H9 (cell line): ENCODE results near the gene AMER2. TPM values are rescaled to one million over a fixed set of nuclear protein-coding genes. Genes with fewer than 3 reads are reported as not detected.

ENCODE experiments used
- DNase-seq: peaks from one replicate; pipeline ENCODE4 v3.0.0-alpha.2; 2017
- H2AFZ ChIP-seq: one replicate; pipeline ENCODE4 v1.6.1; 2013; ENCODE audit warnings: mild to moderate bottlenecking, low read length, control low read depth, moderate library complexity
- H2AK5ac ChIP-seq: 2 replicates; pipeline ENCODE4 v1.6.1; 2013; ENCODE audit warnings: low read length, control low read depth, mixed read lengths; ENCODE audit not compliant: insufficient read length
- H2BK120ac ChIP-seq: one replicate; pipeline ENCODE4 v1.6.1; 2013; ENCODE audit warnings: low read depth, mild to moderate bottlenecking, low read length, control low read depth, inconsistent platforms; ENCODE audit not compliant: poor library complexity, severe bottlenecking
- H2BK12ac ChIP-seq: 2 replicates; pipeline ENCODE4 v1.6.1; 2013; ENCODE audit warnings: low read length, control low read depth, mixed read lengths, low read depth; ENCODE audit not compliant: insufficient read length
- H2BK15ac ChIP-seq: 2 replicates; pipeline ENCODE4 v1.6.1; 2013; ENCODE audit warnings: low read depth, low read length, control low read depth
- H2BK20ac ChIP-seq: one replicate; pipeline ENCODE4 v1.6.1; 2013; ENCODE audit warnings: low read depth, mild to moderate bottlenecking, low read length, control low read depth, inconsistent platforms; ENCODE audit not compliant: poor library complexity, severe bottlenecking
- H2BK5ac ChIP-seq: 2 replicates; pipeline ENCODE4 v1.6.1; 2013; ENCODE audit warnings: low read length, control low read depth, mixed read lengths; ENCODE audit not compliant: insufficient read length
- H3K14ac ChIP-seq: 2 replicates; pipeline ENCODE4 v1.6.1; 2013; ENCODE audit warnings: low read length, control low read depth; ENCODE audit not compliant: insufficient read depth
- H3K18ac ChIP-seq: 2 replicates; pipeline ENCODE4 v1.6.1; 2013; ENCODE audit warnings: low read depth, mild to moderate bottlenecking, mixed read lengths, low read length, control low read depth; ENCODE audit not compliant: insufficient read length
- H3K23ac ChIP-seq: 2 replicates; pipeline ENCODE4 v1.6.1; 2013; ENCODE audit warnings: low read length, control low read depth, mixed read lengths, low read depth; ENCODE audit not compliant: insufficient read length
- H3K23me2 ChIP-seq: 2 replicates; pipeline ENCODE4 v1.6.1; 2013; ENCODE audit warnings: low read depth, mild to moderate bottlenecking, mixed read lengths, low read length, control low read depth; ENCODE audit not compliant: insufficient read length, poor library complexity, severe bottlenecking
- H3K27ac ChIP-seq: 2 replicates; pipeline ENCODE4 v1.5.1; 2013; ENCODE audit warnings: low read length, control low read depth, mixed read lengths, low read depth; ENCODE audit not compliant: insufficient read length
- H3K27me3 ChIP-seq: 2 replicates; pipeline ENCODE4 v1.6.1; 2013; ENCODE audit warnings: low read length, control low read depth, inconsistent platforms; ENCODE audit not compliant: insufficient read depth
- H3K4ac ChIP-seq: 2 replicates; pipeline ENCODE4 v1.6.1; 2013; ENCODE audit warnings: low read depth, mild to moderate bottlenecking, control low read depth, inconsistent platforms, low read length, moderate library complexity
- H3K4me1 ChIP-seq: 2 replicates; pipeline ENCODE4 v1.6.1; 2013; ENCODE audit warnings: low read length, control low read depth, inconsistent platforms; ENCODE audit not compliant: insufficient read depth
- H3K4me2 ChIP-seq: 2 replicates; pipeline ENCODE4 v1.6.1; 2013; ENCODE audit warnings: low read length, control low read depth, mixed read lengths; ENCODE audit not compliant: insufficient read length, insufficient read depth
- H3K56ac ChIP-seq: 2 replicates; pipeline ENCODE4 v1.6.1; 2013; ENCODE audit warnings: low read depth, mild to moderate bottlenecking, mixed read lengths, low read length, control low read depth; ENCODE audit not compliant: insufficient read length
- H3K79me1 ChIP-seq: 2 replicates; pipeline ENCODE4 v1.6.1; 2013; ENCODE audit warnings: low read depth, mild to moderate bottlenecking, moderate library complexity, low read length, control low read depth, inconsistent platforms; ENCODE audit not compliant: insufficient read depth, poor library complexity, severe bottlenecking
- H3K79me2 ChIP-seq: 2 replicates; pipeline ENCODE4 v1.6.1; 2013; ENCODE audit warnings: low read length, control low read depth, inconsistent platforms; ENCODE audit not compliant: insufficient read depth
- H3K9ac ChIP-seq: 2 replicates; pipeline ENCODE4 v1.6.1; 2013; ENCODE audit warnings: low read length, control low read depth, mixed read lengths; ENCODE audit not compliant: insufficient read length; ENCODE audit errors: extremely low read depth
- H3K9me3 ChIP-seq: one replicate; pipeline ENCODE4 v1.6.1; 2013; ENCODE audit warnings: low read depth, low read length, inconsistent platforms; ENCODE audit not compliant: control insufficient read depth
- H3T11ph ChIP-seq: one replicate; pipeline ENCODE4 v1.6.1; 2013; ENCODE audit warnings: mild to moderate bottlenecking, low read length, control low read depth, inconsistent platforms
- H4K20me1 ChIP-seq: one replicate; pipeline ENCODE4 v1.6.1; 2013; ENCODE audit not compliant: control insufficient read depth, insufficient read length, insufficient read depth
- H4K5ac ChIP-seq: 2 replicates; pipeline ENCODE4 v1.6.1; 2013; ENCODE audit warnings: low read depth, mild to moderate bottlenecking, mixed read lengths, low read length, control low read depth; ENCODE audit not compliant: insufficient read length
- H4K8ac ChIP-seq: replicated peaks from 2 replicates; pipeline ENCODE4 v1.6.1; 2013; ENCODE audit warnings: low read length, control low read depth, mixed read lengths, low read depth; ENCODE audit not compliant: insufficient read length
- H4K91ac ChIP-seq: 2 replicates; pipeline ENCODE4 v1.6.1; 2013; ENCODE audit warnings: low read depth, mild to moderate bottlenecking, moderate library complexity, mixed read lengths, low read length, control low read depth; ENCODE audit not compliant: insufficient read length
- H3K27ac Mint-ChIP-seq, 3 experiments: 2 replicates in 2 of 3; 3 replicates in 1 of 3; pipeline ENCODE4 v1.8.0; 2020 to 2021; ENCODE audit warnings: mixed read lengths in 3 of 3, mild to moderate bottlenecking in 1 of 3, moderate library complexity in 1 of 3
- H3K27me3 Mint-ChIP-seq: 2 replicates; pipeline ENCODE4 v1.8.0; 2021; ENCODE audit warnings: low read depth, mild to moderate bottlenecking, moderate library complexity, mixed read lengths
- H3K36me3 Mint-ChIP-seq, 3 experiments: 2 replicates in 2 of 3; 3 replicates in 1 of 3; pipeline ENCODE4 v1.8.0; 2020 to 2021; ENCODE audit warnings: low read depth in 3 of 3, mixed read lengths in 3 of 3; ENCODE audit not compliant: insufficient read depth in 1 of 3
- H3K4me1 Mint-ChIP-seq, 2 experiments: 2 replicates each; pipeline ENCODE4 v1.8.0; 2020; ENCODE audit warnings: mixed read lengths in 2 of 2
- H3K4me3 Mint-ChIP-seq, 2 experiments: 2 replicates in 1 of 2; 3 replicates in 1 of 2; pipeline ENCODE4 v1.8.0; 2020 to 2021; ENCODE audit warnings: mild to moderate bottlenecking in 2 of 2, mixed read lengths in 2 of 2, moderate library complexity in 1 of 2
- H3K9me3 Mint-ChIP-seq, 2 experiments: 2 replicates in 1 of 2; 3 replicates in 1 of 2; pipeline ENCODE4 v1.8.0; 2020; ENCODE audit warnings: mild to moderate bottlenecking in 2 of 2, mixed read lengths in 2 of 2, moderate library complexity in 1 of 2
- CTCF ChIP-seq: fragments of 200-600 bp; sonication (generic); conservative IDR thresholded peaks from 3 replicates; pipeline ENCODE4 v1.8.0; 2021; ENCODE audit warnings: antibody characterized with exemption, mild to moderate bottlenecking
- WGBS: extraction: QIAGEN DNeasy Blood & Tissue Kit; methylation state at CpG from one replicate; pipeline ENCODE4 v1.1.7; 2013; ENCODE audit warnings: missing lambda C conversion rate, low lambda C conversion rate, mixed read lengths; ENCODE audit not compliant: insufficient read length; ENCODE audit errors: extremely low coverage; 5-methylcytosine and 5-hydroxymethylcytosine counted together
- total RNA-seq: library from RNA; stranded (reverse); gene quantifications from 2 replicates; pipeline ENCODE4 v1.2.1, GENCODE V29; 2021

AMER2 gene
- total RNA-seq, 1 experiment from 2014 or later: 0.02 TPM

DNA sequence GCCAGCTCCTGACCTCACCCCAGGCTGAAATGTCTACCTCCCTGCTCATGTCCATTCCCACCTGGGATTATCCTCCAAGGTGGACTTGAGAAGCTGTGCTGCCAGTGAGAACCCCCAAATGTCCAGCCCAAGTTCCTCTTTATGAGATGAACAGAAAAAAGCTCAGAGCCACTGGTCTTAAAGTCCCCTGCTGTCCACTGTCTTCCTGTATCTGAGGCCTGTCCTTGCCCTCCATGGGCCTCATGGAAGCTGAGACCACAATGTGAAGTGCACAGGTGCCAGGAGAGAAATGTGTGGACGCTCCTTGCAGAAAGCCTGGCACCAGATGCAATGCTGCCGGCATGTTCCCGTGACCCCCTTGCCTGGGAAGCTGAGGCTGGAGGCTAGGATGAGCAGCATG, 3.3 kb upstream of the AMER2 start:
- no CpG with 5 or more reads among the region's 3 CpGs for WGBS
- H3K4me3 Mint-ChIP-seq: no peak overlapping the region

More for the DNA sequence above, 3.3 kb upstream of the AMER2 start:
- H3T11ph ChIP-seq: no peak overlapping the region
- H3K27ac ChIP-seq: no peak overlapping the region
- no peak overlapping the region for H3K4ac ChIP-seq
- H3K14ac ChIP-seq: no peak overlapping the region
- H2AFZ ChIP-seq: no peak overlapping the region
- no peak overlapping the region for H2BK120ac ChIP-seq
- no peaks in the 10 kb centered on the region for H4K20me1 ChIP-seq
- no peak overlapping the region for H3K9ac ChIP-seq
- no peaks in the 10 kb centered on the region for H3K9me3 ChIP-seq
- peaks cover 0 to 2% (median 0%) of the 10 kb centered on the region in 3 experiments; a peak in 3 of 7 replicates for H3K36me3 Mint-ChIP-seq
- H3K27ac Mint-ChIP-seq: no peak overlapping the region
- no peak overlapping the region for H4K8ac ChIP-seq
- DNase-seq: no peak
- H3K23ac ChIP-seq: no peak overlapping the region
- no peak for TF ChIP-seq CTCF
- peaks cover 62% of the 10 kb centered on the region for H3K27me3 Mint-ChIP-seq
- H3K79me1 ChIP-seq: no peaks in the 10 kb centered on the region
- no peak overlapping the region for H4K91ac ChIP-seq
- H3K27me3 ChIP-seq: peaks cover 22% of the 10 kb centered on the region
- H4K5ac ChIP-seq: no peak overlapping the region
- peaks cover 34 to 37% of the 10 kb centered on the region in 2 experiments for H3K4me1 Mint-ChIP-seq
- H2BK15ac ChIP-seq: no peak overlapping the region
- H2BK12ac ChIP-seq: no peak overlapping the region
- H2BK5ac ChIP-seq: no peak overlapping the region
- H2AK5ac ChIP-seq: no peak overlapping the region
- no peaks in the 10 kb centered on the region for H3K79me2 ChIP-seq
- H3K56ac ChIP-seq: no peak overlapping the region
- H3K23me2 ChIP-seq: peaks cover 17% of the 10 kb centered on the region
- H3K18ac ChIP-seq: no peak overlapping the region
- H3K9me3 Mint-ChIP-seq: peaks cover 0 to 2% of the 10 kb centered on the region in 2 experiments; a peak in 4 of 5 replicates
- no peak overlapping the region for H3K4me2 ChIP-seq
- H2BK20ac ChIP-seq: no peak overlapping the region
- peaks cover 7% of the 10 kb centered on the region; the same call in 1 of the 2 replicates for H3K4me1 ChIP-seq
